ENCODE results near the gene PTPRU.

- TF ChIP-seq CTCF (IDR thresholded peaks at IDR 0.05) (no peak), RCOR1 (IDR thresholded peaks at IDR 0.05; ENCODE audit: low read depth, low read length) (no peak), BCL3 (IDR thresholded peaks at IDR 0.05) (no peak), ESRRA (IDR thresholded peaks at IDR 0.05; ENCODE audit: borderline replicate concordance, low read length) (no peak), PHF8 (IDR thresholded peaks at IDR 0.05; ENCODE audit: borderline replicate concordance, low read depth) (no peak), MAFK (IDR thresholded peaks at IDR 0.05; ENCODE audit: partially characterized antibody) (no peak), CBX2 (IDR thresholded peaks at IDR 0.05; ENCODE audit: borderline replicate concordance, low read depth) (no peak), RARB (CRISPR knock-in tag; IDR thresholded peaks at IDR 0.05) (no peak), RAD21 (conservative IDR thresholded peaks at IDR 0.05 in 1 of 2, IDR thresholded peaks at IDR 0.05 in 1 of 2) (peak; percentile 10 to 35; a peak in 1 of 5 replicates), EHMT2 (IDR thresholded peaks at IDR 0.05; ENCODE audit: low read depth) (no peak), EP300 (IDR thresholded peaks at IDR 0.05) (no peak), POLR2A (IDR thresholded peaks at IDR 0.05; ENCODE audit: low read length) (no peak)
- TF ChIP-seq, protein P1, sequence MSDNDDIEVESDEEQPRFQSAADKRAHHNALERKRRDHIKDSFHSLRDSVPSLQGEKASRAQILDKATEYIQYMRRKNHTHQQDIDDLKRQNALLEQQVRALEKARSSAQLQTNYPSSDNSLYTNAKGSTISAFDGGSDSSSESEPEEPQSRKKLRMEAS (IDR thresholded peaks at IDR 0.05), result no peak
- TF ChIP-seq, protein P2, sequence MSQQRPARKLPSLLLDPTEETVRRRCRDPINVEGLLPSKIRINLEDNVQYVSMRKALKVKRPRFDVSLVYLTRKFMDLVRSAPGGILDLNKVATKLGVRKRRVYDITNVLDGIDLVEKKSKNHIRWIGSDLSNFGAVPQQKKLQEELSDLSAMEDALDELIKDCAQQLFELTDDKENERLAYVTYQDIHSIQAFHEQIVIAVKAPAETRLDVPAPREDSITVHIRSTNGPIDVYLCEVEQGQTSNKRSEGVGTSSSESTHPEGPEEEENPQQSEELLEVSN (IDR thresholded peaks at IDR 0.05; ENCODE audit: borderline replicate concordance, low read depth), result no peak
These were observed 76.4 kb downstream of the PTPRU start for GRCh38 chr1:29312469-29313461.
